T-helper 2 cell (primary cell): ENCODE results near the gene SOHLH1.

Experiments used
- DNase-seq, 5 experiments: peaks; one replicate each; pipeline versions ENCODE4 v3.0.0 to v3.0.0-alpha.2; 2012 to 2022

SOHLH1 gene

DNA sequence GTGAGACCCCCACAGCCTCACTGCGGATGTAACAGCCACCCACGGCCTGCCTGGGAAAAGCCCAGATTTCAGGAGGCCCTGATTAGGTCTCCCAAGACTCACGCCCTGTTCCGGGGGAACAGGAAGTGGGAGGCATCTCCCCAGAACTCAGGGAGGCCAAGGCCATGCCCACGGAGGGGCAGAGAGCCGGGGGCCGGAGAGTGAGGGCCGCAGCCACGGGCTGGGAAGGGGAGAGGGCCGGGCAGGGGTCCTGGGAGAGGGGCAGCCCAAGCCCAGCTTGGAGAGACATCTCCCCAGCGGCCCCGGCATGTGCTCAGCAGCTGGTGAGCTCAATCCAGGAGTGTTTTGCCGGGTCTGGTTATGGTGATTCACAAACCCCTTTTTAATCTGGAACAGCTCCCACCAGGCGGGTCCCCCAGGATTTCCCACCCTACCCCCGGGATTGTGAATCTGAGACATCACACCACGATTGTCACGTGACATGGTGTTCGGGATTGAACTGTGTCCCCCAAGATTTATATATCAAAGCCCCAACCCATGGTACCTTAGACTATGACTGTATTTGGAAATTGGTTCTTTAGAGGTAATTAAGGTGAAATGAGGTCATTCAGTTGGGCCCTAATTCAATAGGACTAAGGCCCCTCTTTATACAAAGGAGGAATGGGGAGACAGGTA, 29.3 kb upstream of the SOHLH1 start:
- DNase-seq: no peak

DNA sequence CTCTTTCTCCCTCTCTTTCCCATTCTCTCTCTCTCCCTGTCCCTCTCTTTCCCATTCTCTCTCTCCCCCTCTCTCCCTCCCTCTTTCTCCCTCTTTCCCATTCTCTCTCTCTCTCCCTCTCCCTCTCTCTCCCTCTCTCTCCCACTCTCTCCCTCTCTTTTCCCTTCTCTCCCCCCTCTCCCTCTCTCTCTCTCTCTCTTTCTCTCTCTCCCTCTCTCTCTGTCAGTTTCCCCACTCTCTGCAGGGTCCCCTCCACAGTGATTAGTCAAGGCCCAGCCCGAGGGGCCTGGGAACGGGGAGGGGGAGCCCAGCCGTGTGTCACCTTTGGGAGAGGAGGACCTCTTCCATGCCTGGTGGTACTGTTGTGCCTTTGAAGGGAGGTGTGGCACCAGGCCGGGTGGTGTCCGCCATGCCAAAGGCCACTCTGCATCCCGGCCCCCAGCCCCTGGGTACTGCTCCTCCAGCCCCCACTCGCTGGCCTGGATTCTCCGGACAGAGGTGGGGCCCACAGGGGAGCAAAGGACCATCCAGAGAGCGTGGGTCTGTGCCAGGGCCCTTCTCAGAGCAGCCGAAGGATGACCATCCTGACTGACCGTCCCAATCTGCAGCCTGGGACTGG, 28.1 kb upstream of the SOHLH1 start:
- DNase-seq: no peak

- no peak for DNase-seq
Measured at GRCh38 chr9:135726138-135726853, 27.0 kb upstream of the SOHLH1 start.

GRCh38 chr9:135724186-135724787, 25.0 kb upstream of the SOHLH1 start:
- no peak for DNase-seq

- no peak for DNase-seq
Measured at GRCh38 chr9:135722365-135722764, 23.1 kb upstream of the SOHLH1 start.

- no peak for DNase-seq
Measured at GRCh38 chr9:135719472-135719871, 20.2 kb upstream of the SOHLH1 start.

DNA sequence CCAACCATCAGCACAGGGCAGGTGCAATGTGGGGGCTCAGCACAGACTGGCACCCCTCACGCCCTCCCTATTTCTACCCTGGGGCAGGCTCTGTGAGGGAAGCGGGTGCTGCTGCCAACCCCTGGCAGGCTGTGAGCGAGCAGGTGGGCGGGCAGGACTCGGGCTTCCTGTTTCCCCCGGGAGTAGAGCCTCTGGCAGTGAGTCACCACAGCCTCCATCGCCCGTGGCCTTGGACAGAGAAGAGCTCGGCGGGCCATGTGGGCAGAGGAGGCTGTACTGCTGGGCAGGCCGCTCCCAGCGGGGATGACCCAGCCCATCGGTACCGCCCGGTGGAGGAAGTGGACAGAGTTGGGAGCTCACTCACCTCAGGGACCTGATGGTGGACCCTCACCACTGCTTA, 19.3 kb upstream of the SOHLH1 start:
- DNase-seq: no peak

GRCh38 chr9:135717410-135717809, 18.1 kb upstream of the SOHLH1 start:
- DNase-seq: no peak

DNA sequence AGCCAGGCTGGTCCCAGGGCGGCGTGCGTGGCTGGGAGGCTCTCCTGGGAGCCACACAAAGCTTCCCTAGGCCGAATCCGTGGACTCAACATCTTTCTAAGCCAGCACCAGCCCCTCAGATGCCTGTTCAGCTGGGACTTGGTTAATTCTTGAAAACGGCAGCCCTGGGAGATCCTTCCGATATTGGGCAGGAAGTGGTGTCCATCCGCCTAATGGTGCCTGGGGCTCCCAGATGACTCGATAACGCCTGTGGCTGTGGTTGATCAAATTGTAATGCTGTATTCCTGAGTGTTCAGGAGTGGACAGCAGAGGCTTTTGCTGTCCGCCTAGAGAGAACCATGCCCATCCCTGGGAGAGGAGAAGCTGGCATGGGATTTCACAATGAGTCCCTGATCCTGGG, 16.8 kb upstream of the SOHLH1 start:
- no peak for DNase-seq

DNA sequence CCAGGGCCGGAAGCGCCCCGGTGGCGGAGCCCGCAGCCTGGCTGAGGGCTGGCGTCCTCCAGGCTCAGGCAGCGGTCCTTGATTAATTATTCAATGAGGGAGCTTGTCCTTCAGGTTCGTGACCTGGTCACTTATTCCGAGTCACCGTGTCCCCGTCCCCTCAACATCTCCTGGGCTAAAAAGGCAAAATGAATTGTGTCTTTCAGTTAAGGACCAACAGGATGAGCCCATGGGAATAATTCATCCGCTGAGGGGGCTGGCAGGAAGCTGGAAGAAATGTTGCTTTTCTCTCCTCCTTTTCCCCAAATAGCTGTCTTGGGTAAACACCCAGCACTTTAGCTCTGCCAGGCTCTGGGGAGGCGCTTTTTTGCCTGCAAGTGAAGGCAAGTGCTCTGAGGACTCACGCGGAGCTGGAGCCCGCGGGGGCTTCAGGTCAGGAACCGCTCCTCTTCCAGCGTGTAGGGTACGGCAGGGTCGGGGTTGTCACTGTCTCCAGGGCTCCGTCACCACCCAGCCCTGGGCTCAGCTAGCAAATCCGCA, 15.8 kb upstream of the SOHLH1 start:
- DNase-seq: no peak

DNA sequence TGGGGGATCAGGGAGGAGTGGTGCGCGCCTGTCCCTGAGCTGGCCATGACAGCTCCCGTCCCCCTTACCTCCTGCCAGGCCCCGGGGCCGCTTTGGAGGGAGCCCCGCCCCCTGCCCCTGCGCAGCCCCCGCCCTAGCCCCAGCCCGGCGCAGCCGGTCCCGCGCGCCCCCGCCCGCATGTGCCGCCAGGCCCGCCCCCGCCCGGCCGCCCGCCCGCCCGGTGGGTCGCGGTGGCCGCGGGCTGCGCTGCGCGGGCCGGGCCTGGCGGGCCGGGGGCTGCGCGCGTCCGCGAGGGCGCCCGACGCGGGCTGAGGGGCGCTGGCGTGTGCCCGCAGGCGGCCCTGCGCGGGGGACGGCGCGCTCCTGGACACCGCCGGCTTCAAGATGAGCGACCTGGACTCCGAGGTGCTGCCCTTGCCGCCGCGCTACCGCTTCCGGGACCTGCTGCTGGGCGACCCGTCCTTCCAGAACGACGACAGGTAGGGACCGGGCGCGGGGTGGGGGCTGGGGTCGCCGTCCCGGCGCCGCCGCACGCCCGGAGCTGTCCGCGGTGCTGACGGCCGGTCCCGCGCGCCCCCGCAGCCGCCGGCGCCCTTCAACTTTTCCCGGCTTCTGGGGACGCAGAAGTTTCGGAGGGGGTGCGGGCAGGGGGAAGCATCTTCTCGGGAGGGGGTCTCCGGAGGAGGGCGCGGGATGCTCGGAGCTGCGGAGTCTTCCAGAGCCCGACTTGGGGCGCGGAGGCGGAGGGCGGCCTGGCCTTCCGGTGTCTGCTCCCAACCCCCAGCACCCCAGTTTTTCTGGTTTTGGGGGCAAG, 15.2 kb upstream of the SOHLH1 start:
- DNase-seq: no peak

- no peak for DNase-seq
Measured at GRCh38 chr9:135712613-135713295, 13.5 kb upstream of the SOHLH1 start.

DNA sequence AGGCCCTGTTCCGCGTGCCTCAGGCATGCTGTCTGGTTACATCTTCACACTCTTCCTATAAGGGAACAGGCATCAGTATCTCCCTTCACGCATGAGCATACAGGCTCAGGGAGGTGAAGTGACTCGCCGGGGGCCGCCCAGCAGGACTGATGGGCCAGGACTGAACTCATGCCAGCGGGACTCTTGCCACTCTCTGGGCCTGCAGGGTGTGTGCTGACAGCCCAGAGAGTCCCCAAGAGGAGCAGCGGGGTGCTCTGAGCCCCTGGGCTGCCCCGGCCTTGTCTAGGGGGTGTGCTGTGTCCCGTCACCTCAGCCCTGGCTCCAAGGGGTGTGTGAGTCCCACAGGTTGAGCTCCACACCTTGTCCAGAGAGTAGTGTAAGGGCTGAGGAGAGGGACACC, 12.6 kb upstream of the SOHLH1 start:
- no peak for DNase-seq

GRCh38 chr9:135711391-135711790, 12.1 kb upstream of the SOHLH1 start:
- DNase-seq: no peak

- DNase-seq: no peak
Measured at GRCh38 chr9:135708164-135708563, 8.9 kb upstream of the SOHLH1 start.

GRCh38 chr9:135707252-135708138, 8.2 kb upstream of the SOHLH1 start:
- no peak for DNase-seq

- no peak for DNase-seq
Measured at GRCh38 chr9:135706288-135706687, 7.0 kb upstream of the SOHLH1 start.

- DNase-seq: no peak
Measured at GRCh38 chr9:135705376-135705775, 6.1 kb upstream of the SOHLH1 start.

DNA sequence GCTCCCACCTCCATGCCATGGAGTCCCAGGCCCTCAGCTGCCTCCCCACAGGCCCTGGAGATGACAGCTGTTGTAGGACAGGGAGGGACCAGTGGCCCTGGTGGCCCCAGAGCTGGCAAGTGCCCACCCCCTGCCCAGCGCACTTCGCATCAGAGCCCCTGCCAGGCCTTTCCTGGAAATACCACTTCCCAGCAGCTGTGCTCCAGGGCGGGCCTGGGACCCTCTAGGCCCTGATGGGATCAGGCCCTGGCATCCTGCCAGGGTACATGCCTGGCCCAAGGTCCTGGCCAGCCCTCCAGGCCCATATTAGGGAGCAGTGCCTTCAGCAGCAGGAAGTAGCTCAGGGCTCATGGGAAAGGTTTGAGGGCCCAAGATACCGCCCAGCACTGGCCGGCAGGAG, 5.2 kb upstream of the SOHLH1 start:
- DNase-seq: no peak

- DNase-seq: no peak
Measured at GRCh38 chr9:135703726-135704125, 4.4 kb upstream of the SOHLH1 start.
